CD4-positive, alpha-beta T cell treated with Interleukin-15 for 4 hours (primary cell): Measurements from ENCODE around the gene RETN.

Source experiments
- DNase-seq: peaks from one replicate; pipeline ENCODE4 v3.0.0-alpha.2; 2020; ENCODE audit warnings: low spot score

The RETN gene

DNA sequence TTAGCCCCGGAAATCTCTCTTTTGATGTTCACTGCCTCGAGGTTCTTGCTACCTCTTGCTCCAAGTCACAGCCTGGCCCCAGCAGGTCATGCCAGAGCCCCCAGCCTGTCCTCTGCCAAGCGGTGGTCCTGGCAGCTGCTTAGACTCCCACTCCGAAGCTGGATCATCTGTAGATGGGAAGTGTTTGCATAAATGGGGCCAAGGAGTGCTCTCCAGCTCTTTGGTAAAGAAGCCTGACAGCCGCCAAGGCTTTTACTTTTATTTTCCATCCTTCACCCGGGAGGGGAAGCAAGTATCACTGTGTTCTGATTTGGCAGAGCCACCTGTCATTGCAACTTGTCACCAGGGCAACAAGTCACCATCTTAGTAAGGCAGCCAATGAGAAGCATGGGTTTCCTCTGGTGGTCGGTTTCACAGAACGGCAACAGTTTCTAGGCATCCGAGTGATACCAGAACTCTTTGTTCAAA lies 10.6 kb upstream of the RETN start:
- DNase-seq = peak; percentile 54

DNA sequence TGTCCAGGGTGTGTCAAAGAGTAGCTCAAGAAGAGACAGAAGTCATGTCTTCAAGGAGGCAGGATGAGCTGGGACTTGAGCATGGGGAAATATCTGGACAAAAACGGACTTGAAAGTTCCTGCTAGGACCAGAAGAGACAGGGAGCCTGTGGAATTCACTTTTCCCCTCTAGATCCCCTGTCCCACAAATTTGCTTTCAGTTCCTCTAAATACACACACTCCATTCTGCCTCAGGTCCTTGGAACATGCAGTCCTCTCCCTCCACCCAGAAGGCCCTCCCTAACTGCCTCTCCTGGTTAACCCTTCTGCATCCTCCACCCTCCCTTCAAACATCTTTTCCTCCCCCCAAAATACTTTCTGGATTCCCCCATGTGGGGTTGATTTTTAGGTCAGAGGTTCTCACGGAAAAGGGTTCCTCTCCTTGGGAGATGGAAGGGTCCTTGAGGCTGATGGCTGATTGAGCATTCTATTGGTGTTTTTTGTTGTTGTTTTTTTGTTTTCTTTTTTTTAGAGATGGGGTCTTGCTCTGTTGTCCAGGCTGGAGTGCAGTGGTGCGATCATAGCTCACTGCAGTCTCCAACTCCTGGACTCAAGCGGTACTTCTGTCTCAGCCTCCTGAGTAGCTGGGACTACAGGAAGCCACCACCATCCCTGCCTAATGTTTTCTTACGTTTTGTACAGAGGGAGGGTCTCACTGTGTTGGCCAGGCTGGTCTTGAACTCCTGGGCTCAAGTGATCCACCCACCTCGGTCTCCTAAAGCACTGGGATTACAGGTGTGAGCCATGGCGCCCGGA lies 6.9 kb upstream of the RETN start:
- DNase-seq = no peak

DNA sequence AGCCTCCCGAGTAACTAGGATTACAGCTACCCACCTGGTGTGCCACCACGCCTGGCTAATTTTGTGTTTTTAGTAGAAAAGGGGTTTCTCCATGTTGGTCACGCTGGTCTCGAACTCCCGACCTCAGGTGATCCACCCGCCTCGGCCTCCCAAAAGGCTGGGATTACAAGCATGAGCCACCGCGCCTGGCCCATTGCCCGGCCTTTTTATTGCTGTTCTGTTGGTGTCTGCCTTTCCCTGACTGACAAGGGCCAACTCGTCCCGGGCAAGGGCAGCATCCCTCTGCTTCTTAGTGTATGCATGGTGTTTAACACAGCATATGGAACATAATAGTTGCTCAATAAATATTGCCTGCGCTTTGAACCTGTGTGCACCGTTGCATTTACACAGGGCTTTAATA lies 6.2 kb upstream of the RETN start:
- no peak for DNase-seq

DNA sequence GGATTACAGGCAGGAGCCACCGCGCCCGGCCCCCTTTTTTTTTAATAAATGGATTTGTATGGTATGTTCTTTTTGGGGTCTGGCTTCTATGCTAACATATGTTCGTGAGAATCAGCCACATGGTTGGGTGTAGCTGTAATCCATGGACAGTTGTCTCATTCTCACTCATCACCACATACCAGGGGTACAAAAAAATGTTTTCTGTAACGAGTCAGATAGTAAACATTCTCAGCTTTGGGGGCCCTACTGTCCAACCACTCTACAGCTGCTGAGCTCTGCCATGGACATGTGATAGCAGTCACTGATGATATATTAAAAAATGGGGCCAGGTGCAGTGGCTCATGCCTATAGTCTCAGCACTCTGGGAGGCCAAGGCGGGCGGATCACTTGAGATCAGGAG lies 5.1 kb upstream of the RETN start:
- DNase-seq = no peak

DNA sequence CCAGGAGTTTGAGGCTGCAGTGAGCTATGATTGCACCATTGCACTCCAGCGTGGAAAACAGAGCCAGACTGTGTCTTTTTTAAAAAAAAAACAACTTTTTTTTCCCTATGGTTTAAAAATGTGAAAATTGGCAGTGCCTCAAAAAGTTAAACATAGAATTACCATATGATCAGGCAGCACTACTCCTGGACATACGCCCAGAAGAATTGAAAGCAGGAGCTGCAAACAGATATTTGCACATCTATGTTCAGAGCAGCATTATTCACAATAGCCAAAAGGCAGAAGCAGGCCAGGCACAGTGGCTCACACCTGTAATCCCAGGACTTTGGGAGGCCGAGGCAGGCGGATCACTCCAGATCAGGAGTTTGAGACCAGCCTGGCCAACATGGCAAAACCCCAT lies 3.8 kb upstream of the RETN start:
- no peak for DNase-seq

DNA sequence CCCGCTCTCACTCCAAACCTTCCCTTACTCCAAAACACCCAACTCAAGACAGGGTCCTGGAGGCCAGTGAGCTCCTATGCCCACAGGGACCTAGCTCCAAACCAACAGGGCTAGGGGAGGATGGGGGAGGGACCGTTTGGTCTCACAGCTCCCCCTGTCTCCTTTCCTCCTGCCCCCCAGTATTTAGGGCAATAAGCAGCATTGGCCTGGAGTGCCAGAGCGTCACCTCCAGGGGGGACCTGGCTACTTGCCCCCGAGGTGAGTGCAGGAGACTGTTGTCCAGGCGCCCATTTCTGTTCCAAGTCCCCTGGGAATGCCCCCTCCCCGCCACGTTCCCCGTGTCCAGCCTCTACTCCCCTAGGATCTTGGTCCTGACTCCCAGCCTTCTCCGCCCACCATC lies 792 bp downstream of the RETN start:
- DNase-seq = no peak

DNA sequence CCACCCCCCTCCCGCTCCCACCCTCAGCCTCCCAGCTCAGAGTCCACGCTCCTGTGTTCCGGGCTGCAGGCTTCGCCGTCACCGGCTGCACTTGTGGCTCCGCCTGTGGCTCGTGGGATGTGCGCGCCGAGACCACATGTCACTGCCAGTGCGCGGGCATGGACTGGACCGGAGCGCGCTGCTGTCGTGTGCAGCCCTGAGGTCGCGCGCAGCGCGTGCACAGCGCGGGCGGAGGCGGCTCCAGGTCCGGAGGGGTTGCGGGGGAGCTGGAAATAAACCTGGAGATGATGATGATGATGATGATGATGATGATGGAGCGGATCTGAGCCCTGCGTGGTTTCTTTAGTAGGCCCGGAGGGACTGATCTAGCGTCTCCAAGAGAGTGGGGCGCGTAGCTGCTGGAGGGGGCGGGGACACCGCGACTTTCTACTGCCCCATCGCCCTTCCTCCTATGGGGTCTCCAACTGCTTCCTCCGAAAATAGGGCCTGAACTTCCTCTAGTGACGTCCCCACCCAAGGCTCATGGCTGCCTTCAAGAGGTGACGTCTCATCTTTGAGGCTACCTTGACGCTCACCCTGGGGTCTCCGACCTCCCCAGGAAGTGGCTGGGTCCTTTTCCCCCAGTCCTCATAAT lies 1.4 kb downstream of the RETN start:
- no peak for DNase-seq

DNA sequence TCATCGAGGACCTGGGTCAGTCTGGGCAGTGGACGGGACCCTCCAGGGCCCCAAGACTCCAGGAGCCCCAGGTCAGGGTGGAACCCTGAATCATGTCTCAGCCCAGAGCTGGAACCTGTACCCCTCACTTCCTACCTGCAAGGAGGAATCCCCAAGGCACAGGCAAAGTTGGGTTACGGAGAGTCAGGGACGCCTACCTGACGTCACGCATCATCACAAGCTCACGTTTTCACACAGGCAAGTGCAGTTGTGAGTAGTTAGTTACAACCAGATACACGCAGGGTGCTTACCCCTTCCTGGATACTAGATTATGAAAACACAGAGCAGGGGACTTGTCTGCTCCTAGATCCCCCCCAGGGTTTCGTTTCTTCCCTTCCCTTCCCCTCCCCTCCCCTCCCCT lies 1.9 kb downstream of the RETN start:
- no peak for DNase-seq

DNA sequence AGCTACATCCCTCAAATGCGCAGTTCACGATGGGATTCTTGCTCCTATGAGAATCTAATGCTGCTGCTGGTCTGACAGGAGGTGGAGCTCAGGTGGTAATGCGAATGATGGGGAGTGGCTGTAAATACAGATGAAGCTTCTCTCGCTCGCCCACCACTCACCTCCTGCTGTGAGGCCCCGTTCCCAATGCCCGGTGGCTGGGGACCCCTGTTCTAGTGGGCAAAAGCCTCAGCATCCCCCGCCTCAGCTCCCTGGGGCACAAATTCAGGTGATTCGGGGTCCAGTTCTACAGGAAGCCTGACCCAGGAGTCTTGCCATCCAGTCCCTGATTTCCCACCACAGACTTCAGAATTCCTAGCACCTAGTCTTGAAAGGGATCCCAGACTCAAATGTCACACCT lies 3.7 kb downstream of the RETN start:
- DNase-seq = no peak

DNA sequence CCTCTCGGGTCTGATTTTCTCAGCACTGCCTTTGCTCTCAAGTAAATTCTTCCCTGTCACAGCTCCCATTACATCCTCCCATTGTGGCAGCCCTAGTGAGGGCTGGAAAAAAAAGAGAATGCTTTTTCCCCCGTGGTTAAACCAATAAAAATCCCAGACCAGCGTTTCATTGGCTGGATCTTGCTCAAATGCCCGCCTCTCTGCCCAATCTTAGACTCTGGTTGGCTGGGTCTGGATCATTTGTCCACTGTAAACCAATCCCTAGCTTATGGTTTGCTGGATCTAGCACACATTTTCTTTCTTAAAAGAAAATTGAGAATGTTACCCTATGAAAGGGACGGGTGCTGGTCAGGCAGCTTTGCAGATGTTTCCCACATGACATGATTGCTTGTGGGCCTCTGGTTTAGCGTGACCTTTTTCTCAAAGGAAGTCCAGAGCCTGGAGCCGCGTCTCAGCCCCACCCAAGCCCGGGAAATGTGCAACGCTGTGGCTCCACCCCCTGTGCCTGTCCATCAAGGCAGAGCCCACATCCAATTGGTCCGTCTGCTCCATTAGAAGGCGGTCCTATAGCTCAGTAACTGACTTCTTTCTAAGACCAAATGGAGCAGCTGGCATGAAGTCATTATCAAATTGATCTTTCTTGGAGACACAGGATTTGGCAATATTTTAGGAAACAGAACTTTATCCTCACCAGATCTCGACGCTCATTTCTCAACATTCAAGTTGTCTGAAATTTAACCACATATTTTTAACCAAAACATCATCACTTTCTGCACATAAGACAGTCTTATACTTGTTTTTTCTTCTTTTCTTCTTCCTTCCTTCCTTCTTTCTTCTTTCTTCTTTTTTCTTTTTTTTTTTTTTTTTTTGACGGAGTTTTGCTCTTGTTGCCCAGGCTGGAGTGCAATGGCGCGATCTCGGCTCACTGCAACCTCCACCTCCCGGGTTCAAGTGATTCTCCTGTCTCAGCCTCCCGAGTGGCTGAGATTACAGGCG lies 5.5 kb downstream of the RETN start:
- DNase-seq = peak; percentile 27

DNA sequence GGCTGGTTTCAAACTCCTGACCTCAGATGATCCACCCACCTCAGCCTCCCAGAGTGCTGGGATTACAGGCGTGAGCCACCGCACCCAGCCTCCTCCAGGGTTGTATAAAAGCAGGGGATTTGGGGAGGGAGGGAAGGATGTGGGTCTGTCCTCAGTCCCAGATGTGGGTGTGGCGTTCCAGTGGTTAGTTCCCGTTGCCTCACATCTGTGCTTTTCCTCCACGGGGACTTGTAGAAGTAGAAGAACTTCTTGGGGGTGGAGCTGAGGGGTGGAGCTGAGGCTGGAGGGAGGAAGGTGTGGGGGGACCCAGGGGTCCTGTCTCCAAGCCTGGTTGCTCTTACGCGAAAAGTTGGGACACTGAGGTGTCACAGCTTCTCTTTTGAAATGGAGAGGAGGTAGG lies 7.5 kb downstream of the RETN start:
- DNase-seq = no peak

DNA sequence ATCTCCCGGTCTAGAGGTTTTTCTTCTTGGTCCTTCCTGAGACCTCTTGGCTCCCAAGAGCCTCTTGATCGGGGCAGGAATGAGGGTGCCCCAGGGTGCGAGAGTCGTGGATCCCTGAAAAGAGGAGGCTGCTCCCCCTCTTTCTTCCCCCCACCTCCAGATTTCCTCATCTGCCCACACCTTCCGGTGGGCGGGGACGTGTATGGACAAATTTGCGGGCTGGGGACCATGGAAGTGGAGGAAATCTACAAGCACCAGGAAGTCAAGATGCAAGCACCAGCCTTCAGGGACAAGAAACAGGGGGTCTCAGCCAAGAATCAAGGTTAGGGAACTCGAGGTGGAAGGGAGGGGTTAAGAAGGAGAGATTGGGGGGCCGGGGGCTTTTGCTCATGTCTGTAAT lies 8.0 kb downstream of the RETN start, which contains the start of gene MCEMP1:
Gene MCEMP1, plus strand, starts transcription at position 237 of the 400 bp plus-strand sequence. Its CDS starts 31 bp downstream, at position 268.
- DNase-seq = no peak

DNA sequence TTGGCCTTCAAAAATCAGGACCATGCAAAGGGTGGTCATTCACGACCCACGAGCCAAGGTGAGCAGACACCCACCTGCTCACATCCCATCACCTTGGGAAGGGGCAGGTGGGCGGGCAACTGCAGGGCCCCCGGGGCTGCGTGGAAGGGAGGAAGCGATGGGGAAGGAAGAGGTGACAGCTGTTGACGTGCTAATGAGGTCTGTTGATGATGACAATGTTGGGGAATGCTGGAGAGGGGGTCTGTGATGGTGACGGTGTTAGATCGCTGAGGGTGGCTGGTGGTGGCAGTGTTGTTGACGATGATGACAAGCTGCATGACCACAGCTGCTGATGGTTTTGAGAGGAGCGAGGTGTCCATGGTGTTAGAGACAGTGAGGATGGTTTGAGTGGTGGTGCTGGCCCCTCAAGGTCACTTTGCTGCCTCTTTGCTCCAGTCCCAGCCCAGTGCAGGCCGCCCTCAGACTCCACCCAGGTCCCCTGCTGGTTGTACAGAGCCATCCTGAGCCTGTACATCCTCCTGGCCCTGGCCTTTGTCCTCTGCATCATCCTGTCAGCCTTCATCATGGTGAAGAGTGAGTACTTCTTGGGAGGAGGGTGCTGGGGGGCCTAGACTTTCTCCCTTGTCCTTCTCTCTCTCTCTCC lies 8.9 kb downstream of the RETN start:
- no peak for DNase-seq

DNA sequence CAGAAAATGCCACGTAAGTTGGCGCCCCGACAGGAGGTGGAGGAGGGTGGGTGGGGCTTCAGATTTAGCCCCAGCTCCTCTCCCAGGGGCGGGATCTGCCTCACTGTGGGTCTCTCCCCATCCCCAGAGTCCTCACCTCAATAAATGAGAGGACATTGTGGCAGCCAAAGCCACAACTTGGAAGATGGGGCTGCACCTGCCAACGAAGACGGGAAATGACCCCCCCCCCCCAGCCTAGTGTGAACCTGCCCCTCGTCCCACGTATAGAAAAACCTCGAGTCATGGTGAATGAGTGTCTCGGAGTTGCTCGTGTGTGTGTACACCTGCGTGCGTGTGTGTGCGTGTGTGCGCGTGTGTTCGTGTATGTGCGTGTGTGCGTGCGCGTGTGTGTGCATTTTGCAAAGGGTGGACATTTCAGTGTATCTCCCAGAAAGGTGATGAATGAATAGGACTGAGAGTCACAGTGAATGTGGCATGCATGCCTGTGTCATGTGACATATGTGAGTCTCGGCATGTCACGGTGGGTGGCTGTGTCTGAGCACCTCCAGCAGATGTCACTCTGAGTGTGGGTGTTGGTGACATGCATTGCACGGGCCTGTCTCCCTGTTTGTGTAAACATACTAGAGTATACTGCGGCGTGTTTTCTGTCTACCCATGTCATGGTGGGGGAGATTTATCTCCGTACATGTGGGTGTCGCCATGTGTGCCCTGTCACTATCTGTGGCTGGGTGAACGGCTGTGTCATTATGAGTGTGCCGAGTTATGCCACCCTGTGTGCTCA lies 10.3 kb downstream of the RETN start:
- DNase-seq = peak; percentile 75

DNA sequence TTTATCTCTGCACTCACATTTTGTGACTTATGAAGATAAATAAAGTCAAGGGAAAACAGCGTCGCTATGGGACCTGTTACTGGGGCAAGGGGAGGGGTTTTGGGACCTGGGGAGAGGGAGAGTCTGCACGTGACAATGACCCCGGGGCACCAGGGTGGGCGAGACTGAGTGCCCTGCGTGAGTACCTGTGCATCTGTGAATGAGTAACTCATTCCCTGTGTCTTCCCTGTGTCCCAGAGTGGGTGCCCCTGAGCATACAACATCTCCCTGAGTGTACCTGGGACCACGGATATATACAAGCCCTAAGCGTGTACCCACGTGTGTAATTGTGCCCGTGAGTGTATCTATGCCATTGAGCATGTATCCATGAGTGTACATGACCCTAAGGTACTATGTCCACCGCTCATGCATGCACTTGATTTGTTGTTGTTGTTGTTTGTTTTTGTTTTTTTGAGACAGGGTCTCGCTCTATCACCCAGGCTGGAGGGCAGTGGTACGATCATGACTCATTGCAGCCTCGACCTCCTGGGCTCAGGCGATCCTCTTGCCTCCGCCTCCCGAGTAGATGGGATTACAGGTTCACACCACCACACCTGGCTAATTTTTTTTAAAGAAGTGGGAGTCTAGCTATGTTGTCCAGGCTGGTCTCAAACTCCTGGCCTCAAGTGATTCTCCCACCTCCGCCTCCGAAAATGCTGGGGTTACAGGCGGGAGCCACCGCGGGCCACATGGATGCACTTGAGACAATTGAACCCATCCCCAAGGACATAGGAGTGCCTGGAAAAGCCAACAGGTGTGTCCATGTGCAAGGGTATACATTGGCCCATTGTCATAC lies 11.1 kb downstream of the RETN start:
- DNase-seq = no peak

DNA sequence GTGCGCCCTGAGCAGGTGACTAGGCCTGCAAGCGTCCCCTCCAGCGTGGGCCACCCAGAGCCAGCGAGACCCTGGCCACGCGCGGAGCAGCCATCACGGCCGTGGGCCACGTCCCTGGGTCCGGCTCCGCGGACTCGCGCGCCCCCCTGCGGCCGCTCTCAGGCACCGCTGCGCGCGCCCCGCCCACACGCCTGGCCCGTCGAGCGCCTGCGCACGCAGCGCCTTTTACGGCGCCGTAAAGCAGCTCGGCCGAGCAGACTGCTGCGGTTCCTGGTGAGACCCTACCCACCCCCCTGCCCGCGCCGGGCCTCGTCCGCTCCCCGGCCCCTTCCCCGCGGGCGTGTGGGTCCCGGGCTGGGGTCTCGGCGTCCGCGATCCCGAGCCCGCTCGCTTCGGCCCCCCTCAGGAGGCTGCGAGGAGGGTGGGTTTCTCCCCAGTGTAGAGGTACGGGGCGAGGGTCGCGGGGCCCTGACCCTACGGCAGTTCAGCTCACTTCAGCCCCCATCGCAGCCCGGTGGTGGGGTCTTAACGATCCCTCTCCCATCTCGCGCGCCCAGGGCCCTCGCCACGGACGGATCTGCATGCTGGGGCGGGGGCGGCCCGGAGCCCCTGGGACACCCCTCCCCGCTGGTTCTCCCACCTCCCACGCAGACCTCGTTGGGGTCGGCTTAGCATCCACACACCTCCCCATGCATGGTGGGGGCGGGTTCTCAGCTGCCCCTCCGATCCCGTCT lies 11.9 kb downstream of the RETN start, which contains the start of gene TRAPPC5:
Gene TRAPPC5, plus strand, starts transcription at position 228 of the 734 bp plus-strand sequence. CDS start 1,421 bp downstream, outside the sequence.
- DNase-seq = peak; percentile 85

DNA sequence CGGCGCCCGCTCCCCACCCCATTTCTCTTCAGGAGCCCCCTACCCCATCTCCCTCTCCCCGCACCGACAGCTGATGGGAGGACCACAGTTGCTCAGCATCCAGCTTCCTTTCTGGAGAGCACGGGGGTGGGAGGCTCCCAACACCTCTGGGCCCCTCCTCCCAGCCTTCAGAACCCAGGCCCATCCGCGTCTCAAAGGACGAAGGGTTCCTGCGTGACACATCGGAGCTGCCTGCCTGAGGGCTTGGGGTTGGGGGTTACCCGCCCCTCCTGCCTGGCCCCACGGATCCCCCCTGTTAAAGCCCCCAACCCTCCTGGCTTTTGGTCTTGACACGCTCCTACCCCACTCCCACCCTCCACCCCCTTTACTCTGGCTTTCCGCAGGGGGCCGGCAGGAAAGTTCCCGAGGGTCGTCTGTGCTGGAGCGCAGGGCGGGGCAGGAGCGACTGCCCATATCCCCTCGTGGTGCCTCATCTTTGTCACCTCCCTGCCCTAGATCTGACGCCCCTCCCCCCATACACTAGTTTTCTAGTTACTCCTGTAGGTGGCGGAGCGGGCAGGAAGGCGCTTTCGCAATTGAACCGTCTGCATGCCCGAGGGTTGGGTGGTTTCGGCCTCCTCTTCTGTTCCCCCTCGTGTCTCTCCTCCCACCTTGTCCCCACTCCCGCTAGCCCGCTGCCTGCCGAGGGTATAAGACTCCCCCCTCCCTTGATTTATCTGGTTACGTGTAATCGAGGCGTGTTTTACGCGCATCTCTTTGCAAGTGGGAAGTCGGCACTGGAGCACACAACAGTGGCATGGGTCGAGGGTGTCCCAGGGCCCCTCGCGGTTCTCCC lies 12.7 kb downstream of the RETN start:
- DNase-seq = peak; percentile 88

DNA sequence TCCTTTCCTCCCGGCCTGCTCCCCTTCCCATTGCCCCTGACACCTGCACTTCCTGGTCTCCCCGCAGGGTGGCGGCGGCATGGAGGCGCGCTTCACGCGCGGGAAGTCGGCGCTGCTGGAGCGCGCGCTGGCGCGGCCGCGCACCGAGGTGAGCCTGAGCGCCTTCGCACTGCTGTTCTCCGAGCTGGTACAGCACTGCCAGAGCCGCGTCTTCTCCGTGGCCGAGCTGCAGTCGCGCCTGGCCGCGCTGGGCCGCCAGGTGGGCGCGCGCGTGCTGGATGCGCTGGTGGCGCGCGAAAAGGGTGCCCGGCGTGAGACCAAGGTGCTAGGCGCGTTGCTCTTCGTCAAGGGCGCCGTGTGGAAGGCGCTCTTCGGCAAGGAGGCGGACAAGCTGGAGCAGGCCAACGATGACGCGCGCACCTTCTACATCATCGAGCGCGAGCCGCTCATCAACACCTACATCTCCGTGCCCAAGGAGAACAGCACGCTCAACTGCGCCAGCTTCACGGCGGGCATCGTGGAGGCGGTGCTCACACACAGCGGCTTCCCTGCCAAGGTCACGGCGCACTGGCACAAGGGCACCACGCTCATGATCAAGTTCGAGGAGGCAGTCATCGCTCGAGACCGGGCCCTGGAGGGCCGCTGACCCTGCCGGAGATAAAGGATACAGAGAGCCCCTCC lies 13.5 kb downstream of the RETN start:
- no peak for DNase-seq
